Stimulated activated naive CD4-positive, alpha-beta T cell treated with Interleukin-2 at 50 U/mL for 16 hours (primary cell): ENCODE measurements around the gene RMI2.
A peak's percentile ranks its signal among the peaks of the same experiment; 100 is the strongest.
"Not testable (repeated sequence)": the region's sequence is repeated elsewhere in the genome, so short reads cannot be mapped to it uniquely, and the experiment has no call there.

ENCODE experiments used
- DNase-seq: peaks from one replicate; lab custom pipeline; 2025; lab: John Stamatoyannopoulos, UW

The RMI2 gene

DNA sequence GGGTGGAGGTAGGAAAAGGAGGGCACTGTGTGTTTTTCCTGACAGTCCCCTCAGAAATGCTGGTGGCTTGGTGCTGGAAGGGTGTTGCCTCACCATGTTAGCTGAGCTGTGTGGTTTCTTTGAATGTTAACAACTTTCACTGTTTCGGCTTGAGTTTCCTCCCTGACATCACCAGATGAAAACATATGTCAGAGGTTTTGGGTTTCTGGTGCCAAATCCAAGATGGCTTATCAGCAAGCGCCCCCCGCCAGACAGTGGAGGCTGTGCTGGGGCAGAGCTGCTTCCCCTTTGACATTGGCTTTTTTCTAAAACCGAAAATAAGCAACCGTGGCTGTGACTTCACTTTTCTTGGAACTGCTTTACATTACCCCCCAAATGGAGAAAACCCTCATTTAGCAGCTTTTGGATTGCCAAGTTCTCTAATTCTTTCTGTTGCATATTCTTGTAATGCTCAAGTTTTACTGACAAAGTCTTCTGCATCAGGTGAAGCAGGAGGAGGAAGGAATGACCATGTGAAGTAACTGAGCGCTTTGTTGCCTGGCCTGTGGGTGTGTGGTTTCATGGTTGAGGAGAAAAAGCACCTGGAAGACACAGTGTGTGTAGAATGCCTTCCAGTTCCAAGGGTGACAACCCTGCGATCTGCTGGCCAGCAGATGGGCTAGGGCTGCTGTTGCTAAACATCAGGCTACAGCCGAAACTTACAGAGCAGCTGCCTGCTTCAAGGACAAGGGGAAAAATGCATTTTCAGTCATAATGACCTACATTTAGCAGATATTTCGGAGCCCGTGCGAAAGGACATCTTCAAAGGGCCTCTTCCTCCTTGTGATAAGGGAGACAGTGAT is 9.7 kb downstream of the RMI2 start:
- DNase-seq: peak; percentile 73

DNA sequence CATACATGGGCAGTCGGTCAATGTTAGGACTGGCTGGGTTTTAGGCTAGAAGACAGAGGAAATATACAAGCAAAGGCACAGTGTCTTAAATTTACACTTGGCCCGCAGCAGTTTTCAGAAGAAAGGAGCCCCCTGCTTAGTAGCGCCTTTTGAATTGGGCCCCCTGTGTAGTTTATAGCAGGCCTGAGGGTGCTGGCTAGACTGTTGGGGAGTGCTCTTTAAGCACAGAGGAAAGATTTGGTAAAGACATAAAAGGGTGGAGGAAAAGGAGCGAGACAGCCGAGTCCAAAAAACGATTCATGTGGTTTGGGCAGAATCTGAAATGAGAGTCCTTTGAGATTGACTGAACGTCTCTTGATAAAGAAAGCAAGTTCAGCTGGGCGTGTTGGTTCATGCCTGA is 10.6 kb downstream of the RMI2 start:
- DNase-seq: no peak

DNA sequence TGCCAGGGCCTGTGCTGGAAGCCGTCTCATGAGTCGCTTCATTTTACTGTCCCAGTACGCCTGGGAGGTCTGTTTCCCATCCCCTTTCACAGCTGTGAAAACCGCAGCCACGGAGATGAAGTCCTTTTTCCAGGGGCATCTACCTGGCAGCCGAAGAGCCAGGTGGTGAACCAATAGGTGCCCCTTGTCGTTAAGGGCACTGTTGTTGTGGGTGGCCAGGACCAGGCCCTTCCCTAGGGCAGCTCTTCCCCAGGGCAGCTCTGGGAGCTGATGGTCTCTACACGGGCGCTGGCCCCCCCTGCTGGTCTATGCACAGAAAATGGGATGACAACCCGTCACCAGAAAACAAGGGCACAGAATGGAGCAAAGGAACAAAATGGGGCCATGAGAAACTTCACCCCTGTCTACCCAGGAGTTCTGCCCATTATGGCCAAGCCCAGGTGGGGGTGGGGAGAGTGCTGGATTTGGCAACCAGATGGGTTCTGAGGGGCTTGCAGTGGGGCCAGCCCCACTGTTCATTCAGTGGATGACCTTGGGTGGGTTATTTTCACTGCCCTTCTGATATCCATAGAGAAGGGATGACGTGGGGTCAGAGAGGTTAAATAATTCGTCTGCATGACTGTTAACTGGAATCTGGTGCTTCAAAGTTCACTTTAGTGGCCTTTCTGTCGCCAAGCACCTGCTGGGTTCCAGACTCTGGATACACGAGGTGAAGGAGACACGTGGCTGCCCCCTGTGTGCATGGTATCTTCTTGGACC is 11.5 kb downstream of the RMI2 start:
- DNase-seq: peak; percentile 21

DNA sequence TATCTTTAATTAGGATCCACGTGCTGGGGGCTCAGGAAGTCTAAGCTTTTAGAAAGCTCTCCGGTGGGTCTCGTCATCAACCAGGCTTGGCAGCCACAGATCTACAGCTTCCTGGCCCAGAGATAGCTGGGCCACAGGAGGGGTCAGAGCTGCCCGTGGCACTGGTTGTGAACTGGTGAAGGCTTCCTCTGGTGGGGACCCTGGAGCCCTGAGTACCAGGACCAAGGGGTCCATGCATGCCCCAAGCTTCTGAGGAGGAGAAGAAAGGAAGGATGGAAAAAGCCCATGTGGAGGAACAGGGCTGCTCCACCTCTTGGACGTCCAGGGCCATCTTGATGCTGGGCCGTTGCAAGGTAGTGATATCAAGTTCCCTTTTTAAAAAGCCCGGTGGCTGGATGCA is 13.3 kb downstream of the RMI2 start:
- DNase-seq: no peak

DNA sequence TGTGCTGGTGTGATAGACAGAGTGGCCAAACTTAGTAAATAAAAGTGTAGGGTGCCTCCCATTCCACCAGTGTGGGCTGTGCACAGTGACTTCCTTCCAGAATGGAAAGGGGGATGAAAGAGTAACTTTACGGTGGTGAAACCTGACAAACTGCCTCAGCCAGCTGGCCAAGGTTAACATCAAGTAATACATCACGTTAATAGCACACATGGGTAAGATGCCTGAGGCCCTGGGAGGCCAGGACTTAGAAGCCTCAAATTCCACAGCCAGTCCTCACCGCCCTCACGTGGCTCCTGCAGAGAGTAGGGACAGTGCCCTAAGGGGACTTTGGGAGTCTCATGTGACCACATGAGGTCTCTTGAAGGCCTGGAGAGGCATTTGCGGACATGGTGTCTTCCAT is 14.1 kb downstream of the RMI2 start:
- no peak for DNase-seq

DNA sequence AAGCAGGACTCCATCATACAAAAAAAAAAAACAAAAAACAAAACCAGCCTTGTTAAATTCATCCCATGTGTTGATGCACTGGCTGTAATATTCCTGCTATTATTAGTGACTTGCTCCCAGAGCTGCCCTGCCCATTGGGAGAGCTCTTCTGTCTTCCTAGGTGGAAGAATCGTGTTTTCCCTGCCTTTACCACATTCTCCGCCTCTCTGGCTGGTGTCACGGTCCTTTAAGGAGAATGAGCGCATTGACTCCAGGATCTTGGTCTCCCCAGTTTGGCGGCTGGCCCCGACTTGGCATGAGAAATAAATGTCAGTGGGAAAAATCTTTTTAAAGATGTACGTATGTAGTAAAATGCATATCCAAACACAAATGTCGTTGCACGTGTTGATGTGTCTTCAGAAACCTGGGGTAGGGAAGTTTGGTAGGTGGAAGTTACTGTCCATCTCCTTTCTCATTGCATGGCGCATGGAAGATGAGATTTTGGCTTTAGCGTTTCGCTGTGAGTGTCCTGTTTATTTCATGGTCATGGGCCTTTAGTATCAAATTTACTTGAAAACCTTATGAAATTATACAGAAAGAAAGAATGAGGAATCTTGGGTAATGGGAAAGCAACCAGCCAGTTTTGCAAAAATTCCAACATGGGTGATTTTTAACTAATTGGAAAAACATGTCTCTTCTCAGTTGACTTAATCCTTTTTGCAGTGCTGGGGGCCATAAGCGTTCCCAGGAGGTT is 15.5 kb downstream of the RMI2 start:
- no peak for DNase-seq

DNA sequence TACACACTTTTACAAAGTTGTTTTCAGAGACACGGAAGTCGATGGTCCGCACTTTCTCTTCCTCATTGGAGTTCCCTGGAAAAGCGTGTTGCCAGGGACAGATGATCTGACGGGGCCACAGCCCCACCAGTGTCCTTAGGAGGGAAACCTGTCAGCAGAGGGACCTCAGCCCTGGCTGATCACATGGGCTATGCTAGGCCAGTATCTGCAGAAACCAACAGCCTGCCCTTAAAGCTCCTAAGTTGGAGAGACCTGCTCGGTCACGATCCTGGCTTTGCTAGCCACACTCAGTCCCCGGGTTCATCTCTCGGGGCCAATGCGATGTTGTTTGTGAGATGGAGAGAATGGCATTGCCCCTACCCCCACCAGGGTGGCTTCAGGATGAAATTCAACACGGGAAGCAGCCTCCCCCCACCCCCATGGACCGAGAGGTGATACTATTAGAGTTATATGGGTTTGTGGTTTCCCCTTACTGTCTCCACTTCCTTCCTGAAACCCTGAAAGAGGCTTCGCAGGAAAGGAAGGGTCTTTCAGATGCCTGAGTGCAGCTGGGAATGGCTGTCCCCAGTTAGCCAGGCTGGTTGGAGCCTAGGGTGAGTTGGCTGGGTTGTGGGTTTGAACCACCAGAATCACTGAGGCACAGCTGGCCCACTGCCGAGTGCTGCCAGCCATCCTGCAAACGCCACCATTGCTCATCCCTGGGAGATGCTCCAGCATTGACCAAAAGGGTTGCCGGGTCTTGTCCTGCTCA is 16.6 kb downstream of the RMI2 start:
- DNase-seq: no peak

DNA sequence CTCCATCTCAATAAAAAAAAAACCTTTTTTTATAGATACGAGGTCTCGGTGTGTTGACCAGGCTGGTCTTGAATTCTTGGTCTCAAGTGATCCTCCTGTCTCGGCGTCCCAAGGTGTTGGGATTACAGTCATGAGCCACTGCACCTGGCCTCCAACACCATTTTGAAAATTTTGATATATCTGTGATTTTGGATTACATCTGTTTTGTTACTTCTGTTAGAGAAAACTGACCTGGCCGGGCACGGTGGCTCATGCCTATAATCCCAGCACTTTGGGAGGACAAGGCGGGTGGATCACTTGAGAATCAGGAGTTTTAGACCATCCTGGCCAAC is 18.6 kb downstream of the RMI2 start:
- no peak for DNase-seq

DNA sequence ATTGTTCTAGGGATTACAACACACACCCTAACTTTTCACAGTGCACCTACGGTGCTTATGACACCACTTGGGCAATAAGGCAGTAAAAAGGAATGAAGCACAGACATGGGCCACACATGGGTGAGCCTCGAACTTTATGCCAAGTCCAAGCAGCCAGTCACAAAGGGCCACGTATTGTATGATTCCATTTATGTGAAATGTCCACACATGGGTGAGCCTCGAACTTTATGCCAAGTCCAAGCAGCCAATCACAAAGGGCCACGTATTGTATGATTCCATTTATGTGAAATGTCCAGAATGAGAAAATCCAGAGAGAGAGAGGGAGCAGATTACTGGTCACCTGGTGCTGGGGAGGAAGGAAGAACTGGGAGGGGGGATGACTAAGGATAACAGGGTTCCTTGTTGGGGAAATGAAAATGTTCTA is 22.2 kb downstream of the RMI2 start:
- no peak for DNase-seq

DNA sequence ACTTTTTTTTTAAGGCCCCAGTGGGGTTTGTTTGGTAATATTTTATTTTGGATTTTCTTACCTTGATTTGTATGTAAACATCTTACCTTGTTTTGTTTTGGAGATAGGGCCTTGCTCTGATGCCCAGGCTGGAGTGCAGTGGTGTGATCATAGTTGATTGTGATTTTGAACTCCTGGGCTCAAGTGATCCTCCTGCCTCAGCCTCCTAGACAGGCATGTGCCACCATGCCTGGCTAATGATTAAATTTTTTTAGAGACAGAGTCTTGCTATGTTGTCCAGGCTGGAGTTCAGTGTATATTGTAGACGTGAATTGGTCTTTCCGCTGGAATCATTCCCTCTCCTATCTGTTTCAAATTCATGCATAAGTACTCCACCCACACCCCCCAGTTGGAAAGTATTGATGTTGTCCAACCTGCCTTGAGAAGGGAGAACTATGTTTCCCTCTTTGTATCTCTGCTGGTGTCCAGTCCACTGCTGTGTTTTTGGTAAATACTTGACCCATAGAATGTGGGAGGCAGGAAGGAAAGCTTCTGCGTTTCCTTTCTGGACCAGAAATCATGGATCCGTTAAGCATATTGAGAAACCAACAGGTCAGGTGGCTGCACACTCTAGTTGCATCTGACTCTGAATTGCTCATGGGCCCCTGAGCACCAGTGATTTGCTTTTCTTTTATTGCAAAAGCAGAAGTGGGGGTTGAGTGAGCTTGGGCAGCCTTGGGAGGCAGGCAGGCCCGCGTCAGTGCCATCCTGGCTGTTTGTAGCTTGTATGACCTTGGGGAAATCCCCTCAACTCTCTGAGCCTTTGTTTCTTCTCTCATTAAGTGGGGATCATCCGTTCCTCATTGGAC is 25.0 kb downstream of the RMI2 start:
- no peak for DNase-seq

DNA sequence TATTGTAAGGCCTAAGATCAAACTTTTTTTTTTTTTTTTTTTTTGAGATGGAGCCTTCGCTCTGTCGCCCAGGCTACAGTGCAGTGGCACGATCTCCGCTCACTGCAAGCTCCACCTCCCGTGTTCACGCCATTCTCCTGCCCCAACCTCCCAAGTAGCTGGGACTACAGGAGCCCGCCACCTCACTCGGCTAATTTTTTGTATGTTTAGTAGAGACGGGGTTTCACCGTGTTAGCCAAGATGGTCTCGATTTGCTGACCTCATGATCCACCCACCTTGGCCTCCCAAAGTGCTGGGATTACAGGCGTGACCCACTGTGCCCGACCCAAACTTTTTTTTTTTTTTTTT is 25.6 kb downstream of the RMI2 start:
- DNase-seq: not testable (repeated sequence)

DNA sequence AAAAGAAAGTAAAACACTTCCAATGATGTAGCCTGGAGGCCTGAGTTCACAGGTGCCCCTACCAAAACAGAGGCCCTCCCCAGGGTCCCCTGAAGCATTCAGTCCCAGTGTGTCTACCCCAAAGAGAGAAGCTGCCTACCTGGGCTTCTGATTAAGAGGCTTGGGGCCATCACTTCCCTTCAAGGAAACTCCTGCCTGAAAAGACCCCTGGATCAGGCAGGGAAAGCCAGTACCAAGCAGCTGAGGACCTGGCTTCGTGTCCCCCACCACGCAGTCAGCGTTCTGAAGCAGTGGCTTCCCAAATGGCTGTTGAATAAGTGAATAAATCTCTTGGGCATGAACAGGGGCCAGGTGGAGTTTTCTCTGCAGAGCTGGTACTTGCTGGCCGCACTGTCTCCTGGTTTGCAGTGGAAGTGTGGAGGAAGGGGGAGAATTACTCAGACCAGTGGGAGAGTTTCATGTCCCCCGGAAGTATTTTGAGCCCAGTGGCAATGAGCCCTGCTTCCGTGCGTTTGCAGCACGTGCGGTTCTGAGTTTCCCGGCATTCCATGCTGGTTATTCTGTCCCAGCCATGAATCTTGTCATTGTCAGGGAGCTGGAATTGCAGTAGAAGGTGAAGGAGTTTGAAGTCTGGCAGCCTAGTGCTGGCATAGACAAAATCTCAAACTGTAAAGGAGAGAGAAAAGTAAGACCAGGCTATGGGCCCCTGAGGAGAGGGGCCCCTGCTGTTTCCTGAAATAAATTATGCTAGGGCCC is 27.0 kb downstream of the RMI2 start:
- no peak for DNase-seq

DNA sequence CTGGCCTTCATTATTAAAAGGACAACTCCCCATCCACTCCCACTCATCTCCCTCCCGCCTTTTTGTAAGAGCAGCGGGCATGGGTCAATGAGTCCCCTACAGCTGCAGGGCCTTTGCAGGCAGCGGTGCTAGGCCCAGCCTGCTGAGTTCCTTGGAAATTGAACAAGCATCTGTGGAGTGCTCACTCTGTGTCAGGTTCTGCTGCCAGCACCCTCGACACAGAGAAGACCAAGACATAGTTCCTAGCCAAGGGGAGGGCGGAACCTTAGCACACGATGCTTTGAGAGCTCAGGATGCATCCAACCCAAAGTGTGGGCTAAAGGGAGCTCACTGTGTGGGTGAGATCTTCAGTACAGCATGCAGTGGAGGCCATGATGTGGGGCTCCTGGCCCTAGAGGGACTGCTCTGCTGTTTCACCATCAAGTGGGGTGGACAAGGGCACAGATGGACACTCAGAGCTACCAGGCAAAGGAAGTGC is 27.6 kb downstream of the RMI2 start:
- DNase-seq: no peak

DNA sequence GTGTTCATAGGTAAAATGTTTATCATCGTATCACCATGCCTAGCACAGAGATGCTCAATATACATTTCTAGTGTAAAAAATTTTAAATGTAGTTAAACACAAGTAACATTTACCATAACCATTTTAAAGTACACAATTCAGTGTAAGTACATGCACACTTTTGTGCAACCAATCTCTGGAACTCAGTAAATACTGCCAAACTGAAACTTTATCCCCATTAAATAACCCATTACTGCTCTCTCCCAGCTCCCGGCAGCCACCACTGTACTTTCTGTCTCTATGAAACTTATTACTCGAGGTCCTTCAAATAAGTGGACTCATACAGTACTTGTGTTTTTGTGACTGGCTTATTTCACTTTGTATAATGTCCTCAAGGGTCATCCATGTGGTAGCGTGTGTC is 29.0 kb downstream of the RMI2 start:
- no peak for DNase-seq

DNA sequence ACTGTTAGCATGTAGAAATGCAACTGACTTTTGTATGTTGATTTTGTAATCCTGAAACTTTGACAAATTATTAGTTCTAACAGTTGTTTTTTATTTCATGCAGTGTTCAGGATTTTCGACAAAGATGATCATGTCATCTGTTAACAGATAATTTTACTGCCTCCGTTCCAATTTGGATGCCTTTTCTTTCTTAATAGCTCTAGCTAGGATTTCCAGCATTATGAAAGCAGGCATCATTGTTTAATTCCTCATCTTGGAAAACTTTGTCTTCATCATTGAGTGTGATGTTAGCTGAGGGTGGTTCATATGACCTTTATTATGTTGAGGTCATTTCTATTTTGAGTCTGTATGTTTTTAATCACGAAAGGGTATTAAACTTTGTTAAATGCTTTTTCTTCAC is 31.9 kb downstream of the RMI2 start:
- no peak for DNase-seq

DNA sequence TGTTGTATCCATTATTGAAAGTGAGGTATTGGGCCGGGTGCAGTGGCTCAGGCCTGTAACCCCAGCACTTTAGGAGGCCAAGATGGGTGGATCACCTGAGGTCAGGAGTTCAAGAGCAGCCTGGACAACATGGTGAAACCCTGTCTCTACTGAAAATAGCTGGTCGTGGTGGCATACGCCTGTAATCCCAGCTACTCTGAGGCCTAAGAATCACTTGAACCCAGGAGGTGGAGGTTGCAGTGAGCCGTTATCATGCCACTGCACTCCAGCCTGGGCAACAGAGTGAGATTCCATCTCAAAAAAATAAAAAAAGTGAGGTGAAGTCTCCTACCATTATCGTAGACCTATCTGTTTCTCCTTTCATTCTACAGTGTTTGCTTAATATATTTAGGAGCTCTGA is 33.7 kb downstream of the RMI2 start:
- DNase-seq: not testable (repeated sequence)

DNA sequence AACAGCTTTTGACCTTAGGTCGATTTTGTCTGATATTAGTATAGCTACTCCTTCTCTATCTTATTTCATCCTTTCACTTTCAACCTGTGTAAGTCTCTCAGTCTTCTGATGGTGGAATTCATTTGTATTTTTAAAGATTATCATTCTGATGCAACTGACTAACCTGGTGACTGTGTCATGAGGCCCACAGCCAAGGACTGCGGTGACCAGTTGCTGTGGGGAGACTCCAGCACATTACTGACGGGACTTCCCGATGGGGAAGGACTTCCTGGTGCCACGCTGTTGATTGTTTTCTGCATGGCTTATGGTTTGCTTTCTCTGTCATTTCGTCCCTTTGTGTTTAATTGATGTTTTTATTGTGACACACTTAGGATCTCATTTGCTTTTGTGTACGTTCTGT is 34.2 kb downstream of the RMI2 start:
- peak; percentile 64 for DNase-seq

DNA sequence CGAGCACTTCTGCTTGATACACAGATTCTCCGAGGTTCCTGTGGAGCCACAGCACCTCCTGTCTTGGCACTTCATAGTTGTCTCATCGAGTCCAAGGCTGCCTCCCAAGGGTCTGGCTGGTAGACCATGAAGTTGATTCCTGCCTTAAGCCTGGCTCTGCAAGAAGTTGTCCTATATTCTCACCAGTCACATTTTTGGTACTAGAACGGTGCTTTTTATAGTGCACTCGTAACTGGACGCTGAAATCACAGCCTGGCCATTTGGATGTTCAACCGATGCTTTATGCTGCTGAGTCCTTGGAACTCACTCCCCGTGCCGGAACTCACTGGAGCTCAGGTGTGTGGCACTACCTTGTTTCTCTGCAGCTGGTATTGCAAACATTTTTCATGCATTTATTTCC is 35.6 kb downstream of the RMI2 start:
- DNase-seq: no peak

DNA sequence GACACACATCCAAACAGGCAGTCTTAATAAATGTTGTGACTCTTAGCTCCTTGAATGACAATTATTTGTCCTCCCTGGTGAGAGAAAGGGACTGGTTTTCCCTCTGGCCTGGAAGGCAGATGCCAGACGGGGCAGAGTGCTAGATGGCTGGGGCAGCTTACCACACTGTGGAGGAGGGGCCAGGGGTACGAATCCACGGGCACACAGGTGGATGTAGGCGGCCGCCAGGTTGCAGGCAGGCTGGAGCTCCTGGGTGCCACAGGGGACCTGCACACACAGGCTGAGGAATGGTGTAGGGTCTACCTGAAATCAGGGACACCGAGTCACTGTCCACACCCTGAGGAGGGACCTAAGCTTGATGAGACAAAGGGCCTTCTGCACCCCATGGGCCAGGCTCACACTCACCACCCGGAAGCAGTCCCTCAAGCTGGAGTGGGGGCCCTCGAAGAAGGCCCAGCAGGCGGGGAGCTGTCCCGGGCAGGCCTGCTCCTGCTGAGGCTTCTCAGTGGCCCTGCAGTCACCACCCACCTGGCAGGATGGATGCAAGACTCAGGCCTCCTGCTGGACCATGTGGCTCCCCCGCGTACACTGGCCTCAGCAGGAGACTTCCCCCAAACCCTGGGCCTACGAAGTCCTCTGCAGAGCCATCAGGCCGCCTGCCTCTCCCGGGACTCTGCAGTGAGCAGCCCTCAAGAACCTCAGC is 38.4 kb downstream of the RMI2 start:
- no peak for DNase-seq
